IMR-90 (cell line): ENCODE measurements around the gene KRT73. TPM values are rescaled to one million over a fixed set of nuclear protein-coding genes. Genes with fewer than 3 reads are reported as not detected.

Experiments
- ATAC-seq: fragments of 200-7000 bp; cut with Tn5 transposase; 2 replicates; pipeline ENCODE4 v1.9.1; 2020; ENCODE audit warnings: low read depth, mild to moderate bottlenecking, moderate library complexity
- BruUV-seq: library from RNA; stranded (reverse); fragments of 400-500 nt; replicated peaks from 2 replicates; lab custom pipeline; 2021; lab: Mats Ljungman, UMichigan
- CTCF ChIA-PET: fragments of 300-600 bp; formaldehyde crosslinking; extraction: SDS; loops from one replicate; lab custom pipeline; 2021; ENCODE audit warnings: antibody characterized with exemption; lab: Yijun Ruan, JAX
- POLR2A ChIA-PET: fragments of 300-600 bp; sonication (Branson Sonifier 250); formaldehyde crosslinking; loops from one replicate; lab custom pipeline; 2022; ENCODE audit warnings: antibody characterized with exemption; ENCODE audit not compliant: unreplicated experiment; lab: Charles Lee
- DNase-seq: peaks from one replicate; pipeline ENCODE4 v3.0.0; 2013
- H2AFZ ChIP-seq: replicated peaks from 2 replicates; pipeline ENCODE3; 2013; ENCODE audit warnings: low read length, mild to moderate bottlenecking; ENCODE audit not compliant: poor library complexity
- H2AK5ac ChIP-seq: 2 replicates; pipeline ENCODE4 v1.6.1; 2013; ENCODE audit warnings: low read depth, low read length, inconsistent platforms
- H2AK9ac ChIP-seq: replicated peaks from 2 replicates; pipeline ENCODE3; 2013; ENCODE audit warnings: mild to moderate bottlenecking, low read depth, low read length, moderate library complexity; ENCODE audit not compliant: poor library complexity
- H2BK120ac ChIP-seq: 2 replicates; pipeline ENCODE4 v1.6.1; 2013; ENCODE audit warnings: low read depth, low read length, inconsistent platforms
- H2BK15ac ChIP-seq: 3 replicates; pipeline ENCODE4 v1.6.1; 2013; ENCODE audit warnings: low read depth, low read length, inconsistent platforms
- H2BK20ac ChIP-seq: 2 replicates; pipeline ENCODE4 v1.6.1; 2013; ENCODE audit warnings: low read depth, mild to moderate bottlenecking, inconsistent platforms, low read length, moderate library complexity
- H2BK5ac ChIP-seq: 2 replicates; pipeline ENCODE4 v1.6.1; 2013; ENCODE audit warnings: mild to moderate bottlenecking, low read depth, low read length, inconsistent platforms; ENCODE audit not compliant: poor library complexity, severe bottlenecking
- H3K14ac ChIP-seq: replicated peaks from 2 replicates; pipeline ENCODE4 v1.6.1; 2013; ENCODE audit warnings: low read depth, low read length, inconsistent platforms
- H3K18ac ChIP-seq: 2 replicates; pipeline ENCODE4 v1.6.1; 2013; ENCODE audit warnings: low read depth, low read length, control low read depth
- H3K23ac ChIP-seq: 2 replicates; pipeline ENCODE4 v1.6.1; 2013; ENCODE audit warnings: low read depth, low read length, inconsistent platforms
- H3K27ac ChIP-seq: 2 replicates; pipeline ENCODE4 v1.5.1; 2013; ENCODE audit warnings: mild to moderate bottlenecking, control low read depth, low read length; ENCODE audit not compliant: insufficient read depth
- H3K27me3 ChIP-seq: 2 replicates; pipeline ENCODE4 v1.6.1; 2013; ENCODE audit warnings: low read length; ENCODE audit not compliant: control insufficient read depth, insufficient read depth
- H3K36me3 ChIP-seq: 2 replicates; pipeline ENCODE4 v1.6.1; 2013; ENCODE audit warnings: low read length, mixed read lengths; ENCODE audit not compliant: control insufficient read depth, insufficient read depth
- H3K4ac ChIP-seq: 2 replicates; pipeline ENCODE4 v1.6.1; 2013; ENCODE audit warnings: low read depth, low read length, inconsistent platforms
- H3K4me1 ChIP-seq: 2 replicates; pipeline ENCODE4 v1.6.1; 2013; ENCODE audit warnings: low read length, mixed read lengths; ENCODE audit not compliant: control insufficient read depth, insufficient read depth
- H3K4me2 ChIP-seq: 2 replicates; pipeline ENCODE4 v1.6.1; 2013; ENCODE audit warnings: low read depth, mild to moderate bottlenecking, control low read depth, low read length, moderate library complexity
- H3K4me3 ChIP-seq: 2 replicates; pipeline ENCODE4 v1.5.1; 2013; ENCODE audit warnings: low read depth, mild to moderate bottlenecking, control low read depth, low read length, moderate library complexity; ENCODE audit not compliant: insufficient read depth
- H3K56ac ChIP-seq: 2 replicates; pipeline ENCODE4 v1.6.1; 2013; ENCODE audit warnings: low read length, inconsistent platforms; ENCODE audit not compliant: insufficient read depth; ENCODE audit errors: extremely low read depth
- H3K79me1 ChIP-seq, 2 experiments: 2 replicates each; pipeline ENCODE4 v1.6.1; 2013; ENCODE audit warnings: low read length in 2 of 2, inconsistent platforms in 1 of 2, low read depth in 1 of 2
- H3K9ac ChIP-seq: 2 replicates; pipeline ENCODE4 v1.6.1; 2013; ENCODE audit warnings: low read depth, low read length, control low read depth
- H3K9me1 ChIP-seq: 2 replicates; pipeline ENCODE4 v1.6.1; 2013; ENCODE audit warnings: low read length, inconsistent platforms; ENCODE audit not compliant: insufficient read depth
- H3K9me3 ChIP-seq: 2 replicates; pipeline ENCODE4 v1.6.1; 2013; ENCODE audit warnings: low read length; ENCODE audit not compliant: control insufficient read depth, insufficient read depth
- H4K20me1 ChIP-seq: 2 replicates; pipeline ENCODE4 v1.6.1; 2013; ENCODE audit warnings: low read length, inconsistent platforms; ENCODE audit not compliant: insufficient read depth
- H4K5ac ChIP-seq: 2 replicates; pipeline ENCODE4 v1.6.1; 2013; ENCODE audit warnings: mild to moderate bottlenecking, low read depth, low read length, control low read depth
- H4K8ac ChIP-seq, 2 experiments: 2 replicates each; pipeline ENCODE4 v1.6.1; 2013; ENCODE audit warnings: low read depth in 2 of 2, low read length in 2 of 2, control low read depth in 1 of 2, inconsistent platforms in 1 of 2
- H4K91ac ChIP-seq: 2 replicates; pipeline ENCODE4 v1.6.1; 2013; ENCODE audit warnings: low read depth, low read length, inconsistent platforms; ENCODE audit not compliant: insufficient read depth
- CHD1 ChIP-seq: IDR thresholded peaks from 2 replicates; pipeline ENCODE4 v1.6.1; 2012; ENCODE audit warnings: low read depth, low read length, improper control_type of control experiment
- WGBS, 2 experiments: methylation state at CpG; one replicate each; pipeline versions ENCODE4 v1.1.5 to v1.1.7; 2013; ENCODE audit warnings: missing lambda C conversion rate in 2 of 2; ENCODE audit not compliant: insufficient read length in 1 of 2; ENCODE audit errors: extremely low coverage in 2 of 2; 5-methylcytosine and 5-hydroxymethylcytosine counted together
- dilution Hi-C: fragments of 300-500 bp; cut with HindIII; formaldehyde crosslinking; loops from one replicate; pipeline ENCODE4 v1.14.3; 2018; ENCODE audit warnings: low sequenced_read_pairs; ENCODE audit not compliant: unreplicated experiment
- in situ Hi-C: fragments of 300-500 bp; cut with MboI; formaldehyde crosslinking; loops from 3 replicates; pipeline ENCODE4 v1.14.3; 2019; ENCODE audit warnings: low sequenced_read_pairs, inconsistent platforms, mixed read lengths
- intact Hi-C: fragments of 100-400 bp; cut with micrococcal nuclease; formaldehyde crosslinking; loops from 2 replicates; pipeline ENCODE4 v1.10.0; 2022
- polyA plus RNA-seq, 3 experiments: library from polyadenylated mRNA; depleted of rRNA; stranded (reverse); fragments of >200 nt; gene quantifications; 2 replicates each; pipeline ENCODE4 v1.2.3, GENCODE V29; 2012; ENCODE audit warnings: low replicate concordance in 1 of 3
- total RNA-seq: library from RNA; depleted of rRNA; stranded (reverse); fragments of >200 nt; gene quantifications from 2 replicates; pipeline ENCODE4 v1.2.3, GENCODE V29; 2012
- TF ChIP-seq, protein P1 (sequence below): fragments of 150-350 bp; IDR thresholded peaks from 2 replicates; pipeline ENCODE4 v1.6.1; 2016; ENCODE audit warnings: low read depth, mild to moderate bottlenecking, low read length, moderate library complexity, borderline replicate concordance

KRT73 gene
- total and polyA plus RNA-seq, 2 of the 4 experiments (the other 2 are of a cell fraction): not detected

DNA sequence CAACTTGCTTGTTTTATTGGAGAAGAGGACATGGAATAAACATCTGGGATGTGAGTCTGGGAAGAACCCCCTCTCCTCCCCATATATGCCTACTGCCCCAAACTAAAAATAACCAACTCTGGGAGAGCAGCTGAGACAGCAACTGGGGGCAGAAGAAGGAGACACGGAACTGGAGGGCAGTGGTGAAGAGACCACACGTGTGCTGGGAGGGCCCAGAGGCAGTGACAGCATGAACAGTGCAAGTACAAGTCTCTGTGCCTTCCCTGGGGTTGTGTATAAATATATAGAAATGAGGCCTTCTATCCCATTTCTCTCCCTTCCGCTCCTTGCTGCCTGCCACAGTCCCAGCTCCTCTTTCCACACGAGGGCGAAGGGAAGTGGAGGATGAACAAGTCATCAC, 4.0 kb upstream of the KRT73 start:
- Histone ChIP-seq H2BK120ac (no peak overlapping the region), H2AFZ (no peak overlapping the region), H3K79me1 (no peaks in the 10 kb centered on the region), H2BK20ac (no peak overlapping the region), H3K9ac (no peak overlapping the region), H3K27me3 (peaks cover 12% of the 10 kb centered on the region), H2AK5ac (no peak overlapping the region), H3K18ac (no peak overlapping the region), H2BK5ac (no peak overlapping the region), H3K9me1 (no peaks in the 10 kb centered on the region), H3K23ac (no peak overlapping the region), H2BK15ac (no peak overlapping the region), H3K4me2 (no peak overlapping the region), H3K56ac (no peak overlapping the region), H4K8ac (no peak overlapping the region), H3K4me1 (no peaks in the 10 kb centered on the region), H4K20me1 (no peaks in the 10 kb centered on the region), H3K4ac (no peak overlapping the region), H2AK9ac (no peak overlapping the region), H3K14ac (no peak overlapping the region), H4K91ac (no peak overlapping the region), H3K27ac (no peak overlapping the region), H3K4me3 (no peak overlapping the region), H3K36me3 (no peaks in the 10 kb centered on the region), H4K5ac (no peak overlapping the region), H3K9me3 (no peaks in the 10 kb centered on the region)
- no CpG with 5 or more reads among the region's 5 CpGs for WGBS, 2 experiments
- intact Hi-C loops: no loop called here
- dilution Hi-C loops: no loop called here
- TF ChIP-seq, protein P1, sequence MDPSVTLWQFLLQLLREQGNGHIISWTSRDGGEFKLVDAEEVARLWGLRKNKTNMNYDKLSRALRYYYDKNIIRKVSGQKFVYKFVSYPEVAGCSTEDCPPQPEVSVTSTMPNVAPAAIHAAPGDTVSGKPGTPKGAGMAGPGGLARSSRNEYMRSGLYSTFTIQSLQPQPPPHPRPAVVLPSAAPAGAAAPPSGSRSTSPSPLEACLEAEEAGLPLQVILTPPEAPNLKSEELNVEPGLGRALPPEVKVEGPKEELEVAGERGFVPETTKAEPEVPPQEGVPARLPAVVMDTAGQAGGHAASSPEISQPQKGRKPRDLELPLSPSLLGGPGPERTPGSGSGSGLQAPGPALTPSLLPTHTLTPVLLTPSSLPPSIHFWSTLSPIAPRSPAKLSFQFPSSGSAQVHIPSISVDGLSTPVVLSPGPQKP: no peak
- TF ChIP-seq CHD1: no peak
- DNase-seq: no peak
- CTCF ChIA-PET: no interaction called here
- in situ Hi-C loops: no loop called here
- no peak for ATAC-seq
- POLR2A ChIA-PET: no interaction called here
- BruUV-seq: no TSS peak
